ENCODE results near the gene PLAGL2. TPM values are rescaled to one million over a fixed set of nuclear protein-coding genes. Genes with fewer than 3 reads are reported as not detected.
"Not testable (repeated sequence)": the region's sequence is repeated elsewhere in the genome, so short reads cannot be mapped to it uniquely, and the experiment has no call there.

The PLAGL2 gene
- total and polyA plus RNA-seq, 3 donors from 2014 or later, result 30.5 to 36.8 (median 33.5) TPM

DNA sequence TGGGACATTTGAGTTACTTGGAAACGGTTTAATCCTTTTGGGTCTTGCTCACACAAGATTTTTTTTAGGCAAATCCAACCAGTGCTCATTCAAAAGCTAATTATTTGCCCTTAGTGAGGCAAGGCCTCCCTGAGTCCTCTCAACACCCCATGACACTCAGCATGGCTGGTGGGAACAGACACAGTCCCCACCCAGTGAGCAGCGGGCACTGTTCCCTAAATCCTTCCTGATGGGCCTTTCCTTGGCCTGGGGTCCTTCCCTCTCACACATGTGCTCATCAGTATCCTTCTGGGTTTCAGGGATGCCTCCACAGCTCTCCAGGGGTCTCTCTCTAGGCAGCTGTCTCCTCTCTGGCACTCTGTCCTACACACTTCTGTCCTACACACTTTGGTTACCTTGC lies 28.0 kb downstream of the PLAGL2 start:
- TF ChIP-seq, protein P1, sequence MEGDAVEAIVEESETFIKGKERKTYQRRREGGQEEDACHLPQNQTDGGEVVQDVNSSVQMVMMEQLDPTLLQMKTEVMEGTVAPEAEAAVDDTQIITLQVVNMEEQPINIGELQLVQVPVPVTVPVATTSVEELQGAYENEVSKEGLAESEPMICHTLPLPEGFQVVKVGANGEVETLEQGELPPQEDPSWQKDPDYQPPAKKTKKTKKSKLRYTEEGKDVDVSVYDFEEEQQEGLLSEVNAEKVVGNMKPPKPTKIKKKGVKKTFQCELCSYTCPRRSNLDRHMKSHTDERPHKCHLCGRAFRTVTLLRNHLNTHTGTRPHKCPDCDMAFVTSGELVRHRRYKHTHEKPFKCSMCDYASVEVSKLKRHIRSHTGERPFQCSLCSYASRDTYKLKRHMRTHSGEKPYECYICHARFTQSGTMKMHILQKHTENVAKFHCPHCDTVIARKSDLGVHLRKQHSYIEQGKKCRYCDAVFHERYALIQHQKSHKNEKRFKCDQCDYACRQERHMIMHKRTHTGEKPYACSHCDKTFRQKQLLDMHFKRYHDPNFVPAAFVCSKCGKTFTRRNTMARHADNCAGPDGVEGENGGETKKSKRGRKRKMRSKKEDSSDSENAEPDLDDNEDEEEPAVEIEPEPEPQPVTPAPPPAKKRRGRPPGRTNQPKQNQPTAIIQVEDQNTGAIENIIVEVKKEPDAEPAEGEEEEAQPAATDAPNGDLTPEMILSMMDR (IDR thresholded peaks at IDR 0.05), result no peak
- TF ChIP-seq POLR2A (IDR thresholded peaks at IDR 0.05), result no peak
- intact Hi-C loops (cut with DNase I; ENCODE audit: low total_unique reads), result no loop called here
- DNase-seq, result no peak
- H3K4me1 ChIP-seq, result no peaks in the 10 kb centered on the region
- no peaks in the 10 kb centered on the region for H3K36me3 ChIP-seq (ENCODE audit: low read depth, missing control alignments)
- H3K27ac ChIP-seq, result no peak overlapping the region
- H3K9me3 ChIP-seq, result no peaks in the 10 kb centered on the region
- 83 to 94% methylated on average over 2 of the region's 2 CpGs for WGBS, 2 donors
- H3K27me3 ChIP-seq, result no peaks in the 10 kb centered on the region
- no peak overlapping the region for H3K4me3 ChIP-seq

GRCh38 chr20:32177696-32178095 lies 29.8 kb downstream of the PLAGL2 start:
- WGBS, 2 donors, result 85 to 89% methylated on average over 7 of the region's 7 CpGs
- intact Hi-C loops (cut with DNase I; ENCODE audit: low total_unique reads); DNase-seq: not testable (repeated sequence)

DNA sequence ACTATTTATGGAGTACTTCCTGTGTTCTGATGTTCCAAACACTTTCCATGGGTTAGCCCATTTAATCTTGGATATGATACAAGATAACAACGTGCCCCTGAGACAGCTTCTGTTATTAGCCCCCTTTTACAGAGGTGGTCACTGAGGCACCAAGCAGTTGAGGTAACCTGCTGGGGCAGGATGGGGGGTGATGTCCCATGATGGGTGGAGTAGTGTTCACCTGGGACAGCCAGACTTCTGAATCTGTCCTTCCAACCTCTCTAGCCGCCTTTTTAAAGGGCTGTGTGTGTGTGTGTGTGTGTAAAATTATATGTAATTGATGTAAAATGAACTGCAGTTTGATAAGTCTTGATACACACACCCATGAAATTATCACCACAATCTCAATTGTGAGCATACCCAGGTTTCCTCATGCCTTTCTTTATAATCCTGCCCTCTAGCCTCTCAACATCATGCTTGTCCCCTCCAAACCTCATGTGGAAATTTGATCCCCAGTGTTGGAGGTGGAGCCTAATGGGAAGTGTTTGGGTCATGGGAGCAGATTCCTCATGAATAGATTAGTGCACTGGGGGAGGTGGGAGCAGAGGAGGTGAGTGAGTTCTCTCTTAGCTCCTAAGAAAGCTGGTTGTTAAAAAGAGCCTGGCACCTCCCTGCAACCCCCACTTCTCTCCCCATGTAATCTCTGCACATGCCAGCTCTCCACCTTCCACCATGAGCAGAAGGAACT lies 39.2 kb downstream of the PLAGL2 start:
- DNase-seq, result no peak
- Histone ChIP-seq H3K27ac (no peak overlapping the region), H3K4me1 (peaks cover 16% of the 10 kb centered on the region), H3K9me3 (no peaks in the 10 kb centered on the region), H3K4me3 (no peak overlapping the region), H3K36me3 (ENCODE audit: low read depth, missing control alignments) (no peaks in the 10 kb centered on the region), H3K27me3 (no peaks in the 10 kb centered on the region)
- 72 to 73% methylated on average over 2 of the region's 2 CpGs for WGBS, 2 donors
- intact Hi-C loops (cut with DNase I; ENCODE audit: low total_unique reads), result no loop called here
- TF ChIP-seq, protein P1 (IDR thresholded peaks at IDR 0.05), result no peak
- no peak for TF ChIP-seq POLR2A (IDR thresholded peaks at IDR 0.05)

More at GRCh38 chr20:32177696-32178095, 29.8 kb downstream of the PLAGL2 start:
- not testable (repeated sequence) for H3K9me3 ChIP-seq; H3K27me3 ChIP-seq; H3K4me3 ChIP-seq; H3K27ac ChIP-seq; H3K4me1 ChIP-seq; H3K36me3 ChIP-seq (ENCODE audit: low read depth, missing control alignments)

DNA sequence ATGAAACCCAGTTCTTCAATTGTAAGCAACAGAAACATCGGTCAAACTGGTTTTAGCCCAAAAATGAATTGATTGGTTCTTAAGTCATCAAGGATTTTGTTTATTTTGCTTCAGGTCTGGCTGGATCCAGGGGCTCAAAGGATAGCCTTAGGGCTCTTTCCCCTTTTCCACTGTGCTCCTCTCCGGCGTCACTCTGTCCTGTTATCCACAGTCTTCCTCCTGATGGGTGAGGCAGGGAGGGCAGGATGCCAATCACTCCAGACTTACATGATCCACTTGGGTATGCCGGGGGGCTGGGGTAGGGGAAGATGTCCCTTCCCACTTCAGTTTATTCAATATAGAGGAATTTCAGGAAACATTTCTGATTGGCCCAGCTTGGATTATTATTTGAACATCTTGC lies 40.0 kb downstream of the PLAGL2 start:
- no peaks in the 10 kb centered on the region for H3K27me3 ChIP-seq
- H3K27ac ChIP-seq, result no peak overlapping the region
- 89 to 98% methylated on average over 4 of the region's 4 CpGs for WGBS, 2 donors
- H3K36me3 ChIP-seq (ENCODE audit: low read depth, missing control alignments), result no peaks in the 10 kb centered on the region
- H3K9me3 ChIP-seq, result no peaks in the 10 kb centered on the region
- no peak overlapping the region for H3K4me3 ChIP-seq
- TF ChIP-seq POLR2A (IDR thresholded peaks at IDR 0.05), result no peak
- TF ChIP-seq, protein P1 (IDR thresholded peaks at IDR 0.05), result no peak
- intact Hi-C loops (cut with DNase I; ENCODE audit: low total_unique reads), result no loop called here
- DNase-seq, result no peak
- peaks cover 16% of the 10 kb centered on the region for H3K4me1 ChIP-seq

DNA sequence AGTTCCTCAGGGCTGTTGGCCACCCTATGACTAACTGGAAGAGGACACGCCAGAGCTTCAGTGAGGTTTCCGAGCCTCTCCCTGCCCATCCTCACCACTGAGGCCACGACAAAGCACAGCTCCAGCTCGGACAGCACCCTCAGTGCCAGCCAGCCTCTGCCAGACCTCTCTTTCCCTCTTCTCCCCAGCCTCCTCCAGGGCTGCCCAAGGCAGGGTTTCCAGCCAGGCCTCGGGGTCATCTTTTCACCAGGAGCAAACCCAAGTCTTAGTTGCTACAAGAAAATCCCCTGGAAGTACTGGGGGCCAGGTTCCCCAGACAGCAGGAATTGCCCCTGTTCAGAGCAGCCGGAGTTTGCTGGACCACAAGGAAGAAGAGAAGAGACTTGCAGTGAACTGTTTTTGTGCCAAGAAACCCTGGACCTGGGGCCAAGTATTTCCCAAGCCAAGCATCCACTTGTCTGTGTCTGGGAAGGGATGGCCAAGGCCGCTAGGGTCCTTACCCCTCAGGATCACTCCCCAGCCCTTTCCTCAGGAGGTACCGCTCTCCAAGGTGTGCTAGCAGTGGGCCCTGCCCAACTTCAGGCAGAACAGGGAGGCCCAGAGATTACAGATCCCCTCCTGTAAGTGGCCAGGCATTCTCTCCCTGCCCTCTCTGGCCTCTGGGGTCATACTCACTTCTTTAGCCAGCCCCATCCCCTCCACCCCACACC lies 41.6 kb downstream of the PLAGL2 start:
- Histone ChIP-seq H3K36me3 (ENCODE audit: low read depth, missing control alignments) (no peaks in the 10 kb centered on the region), H3K9me3 (no peaks in the 10 kb centered on the region), H3K4me1 (peaks cover 16% of the 10 kb centered on the region), H3K27ac (peak overlapping the region; percentile 64 to 78), H3K27me3 (no peaks in the 10 kb centered on the region), H3K4me3 (no peak overlapping the region)
- DNase-seq, result peak; percentile 36
- intact Hi-C loops (cut with DNase I; ENCODE audit: low total_unique reads), result no loop called here
- TF ChIP-seq POLR2A (IDR thresholded peaks at IDR 0.05), result no peak
- TF ChIP-seq, protein P1 (IDR thresholded peaks at IDR 0.05), result no peak
- WGBS, 2 donors, result 46 to 48% methylated on average over 8 of the region's 8 CpGs
